Natural killer cell (primary cell): ENCODE data around the gene KIAA2012. TPM values are rescaled to one million over a fixed set of nuclear protein-coding genes. Genes with fewer than 3 reads are reported as not detected.
A peak's percentile ranks its signal among the peaks of the same experiment; 100 is the strongest.

Experiments used
- ATAC-seq, 3 donors: fragments of 150-1000 bp in 2 of 3; fragments of 200-7000 bp in 1 of 3; cut with Tn5 transposase; 1 replicate in 1 of 3; 2 replicates in 2 of 3; pipeline ENCODE4 v1.10.0; 2021; ENCODE audit warnings: mild to moderate bottlenecking in 2 of 3, moderate library complexity in 2 of 3
- DNase-seq, 2 donors: peaks; one replicate each; pipeline versions ENCODE4 v3.0.0 to v3.0.0-alpha.2; 2013 to 2021; ENCODE audit warnings: mixed read lengths in 1 of 2
- H3K27ac ChIP-seq: one replicate; pipeline ENCODE4 v1.5.1; 2013; ENCODE audit warnings: mild to moderate bottlenecking, low read length
- H3K27me3 ChIP-seq: one replicate; pipeline ENCODE4 v1.6.1; 2013; ENCODE audit warnings: low read length; ENCODE audit not compliant: control insufficient read depth, insufficient read depth
- H3K36me3 ChIP-seq: one replicate; pipeline ENCODE4 v1.6.1; 2013; ENCODE audit warnings: low read length; ENCODE audit not compliant: control insufficient read depth, insufficient read depth
- H3K4me1 ChIP-seq: one replicate; pipeline ENCODE4 v1.6.1; 2013; ENCODE audit warnings: low read length; ENCODE audit not compliant: control insufficient read depth, insufficient read depth
- H3K4me3 ChIP-seq: one replicate; pipeline ENCODE4 v1.5.1; 2013; ENCODE audit warnings: low read length
- H3K9me3 ChIP-seq: one replicate; pipeline ENCODE4 v1.6.1; 2013; ENCODE audit warnings: low read length; ENCODE audit not compliant: control insufficient read depth, insufficient read depth
- H3K27ac Mint-ChIP-seq, 2 donors: one replicate each; pipeline ENCODE4 v1.8.0; 2022; ENCODE audit warnings: mild to moderate bottlenecking in 2 of 2, mixed read lengths in 2 of 2, moderate library complexity in 1 of 2
- H3K27me3 Mint-ChIP-seq, 2 donors: one replicate each; pipeline ENCODE4 v1.8.0; 2022; ENCODE audit warnings: low read depth in 2 of 2, mixed read lengths in 2 of 2
- H3K36me3 Mint-ChIP-seq: one replicate; pipeline ENCODE4 v1.8.0; 2022; ENCODE audit warnings: mixed read lengths
- H3K4me1 Mint-ChIP-seq, 2 donors: one replicate each; pipeline ENCODE4 v1.8.0; 2022; ENCODE audit warnings: mixed read lengths in 2 of 2
- H3K4me3 Mint-ChIP-seq: one replicate; pipeline ENCODE4 v1.8.0; 2022; ENCODE audit warnings: mild to moderate bottlenecking, moderate library complexity, mixed read lengths
- H3K9me3 Mint-ChIP-seq, 2 donors: one replicate each; pipeline ENCODE4 v1.8.0; 2022; ENCODE audit warnings: mixed read lengths in 2 of 2
- CTCF ChIP-seq: fragments of 200-600 bp; IDR thresholded peaks from one replicate; pipeline ENCODE4 v1.8.0; 2022; ENCODE audit warnings: antibody characterized with exemption
- WGBS: methylation state at CpG from one replicate; pipeline ENCODE4 v1.1.7; 2013; ENCODE audit warnings: missing lambda C conversion rate; ENCODE audit not compliant: insufficient coverage; 5-methylcytosine and 5-hydroxymethylcytosine counted together
- intact Hi-C: fragments of 100-400 bp; cut with micrococcal nuclease; formaldehyde crosslinking; loops from one replicate; pipeline ENCODE4 v1.14.2; 2022
- total RNA-seq, 4 donors: library from RNA; stranded (reverse); fragments of 120-200 nt in 1 of 4; gene quantifications; one replicate each; pipeline versions ENCODE4 v1.2.3 to v1.2.4, GENCODE V29; 2013 to 2022

The KIAA2012 gene
- total RNA-seq, 3 donors from 2014 or later (not counting 1 experiment from before 2014, with no cell fraction given) = not detected

- H3K4me1 ChIP-seq = no peaks in the 10 kb centered on the region
- H3K27me3 Mint-ChIP-seq = peaks cover 0 to 6% of the 10 kb centered on the region in 2 donors
- no peak overlapping the region for H3K4me3 Mint-ChIP-seq
- TF ChIP-seq CTCF = no peak
- no peak overlapping the region for H3K27ac Mint-ChIP-seq
- H3K36me3 Mint-ChIP-seq = peaks cover under 1% of the 10 kb centered on the region
- no peaks in the 10 kb centered on the region for H3K9me3 ChIP-seq
- H3K27ac ChIP-seq = no peak overlapping the region
- ATAC-seq (no peak), DNase-seq (no peak)
- H3K4me1 Mint-ChIP-seq = peaks cover 9 to 11% of the 10 kb centered on the region in 2 donors
- H3K36me3 ChIP-seq = peaks cover 16% of the 10 kb centered on the region
- H3K27me3 ChIP-seq = no peaks in the 10 kb centered on the region
- H3K4me3 ChIP-seq = no peak overlapping the region
- H3K9me3 Mint-ChIP-seq = no peaks in the 10 kb centered on the region
- WGBS = 97% methylated on average over 20 of the region's 21 CpGs
- intact Hi-C loops = no loop called here
Observed at GRCh38 chr2:202201220-202202160, 128.4 kb downstream of the KIAA2012 start.

DNA sequence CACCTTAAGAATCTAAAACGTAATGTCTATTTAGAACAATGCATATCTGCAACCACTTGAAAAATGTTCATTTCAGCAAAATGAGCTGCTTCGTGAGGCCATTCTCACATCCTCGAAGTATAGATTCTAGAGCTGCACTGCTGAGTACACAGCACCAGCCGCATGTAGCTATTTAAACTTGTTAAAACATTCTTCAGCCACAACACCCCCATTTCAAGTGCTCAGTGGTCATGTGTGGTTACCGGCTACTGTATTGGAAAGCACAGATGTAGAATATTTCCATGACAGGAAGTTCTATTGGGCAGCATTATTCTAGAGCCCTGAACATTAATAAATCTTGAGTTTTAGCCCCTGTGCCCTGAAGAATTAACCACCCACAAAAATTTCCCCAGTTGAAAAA is 130.3 kb downstream of the KIAA2012 start:
- no peaks in the 10 kb centered on the region for H3K27me3 Mint-ChIP-seq
- no peak overlapping the region for H3K4me3 Mint-ChIP-seq
- DNase-seq = no peak
- Histone ChIP-seq H3K4me3 (no peak overlapping the region), H3K27me3 (no peaks in the 10 kb centered on the region), H3K36me3 (peaks cover 20% of the 10 kb centered on the region), H3K27ac (no peak overlapping the region), H3K9me3 (no peaks in the 10 kb centered on the region), H3K4me1 (no peaks in the 10 kb centered on the region)
- H3K4me1 Mint-ChIP-seq = peaks cover 9 to 11% of the 10 kb centered on the region in 2 donors
- TF ChIP-seq CTCF = no peak
- H3K27ac Mint-ChIP-seq = peak overlapping the region in 1 of 2 donors; percentile 2
- peak; percentile 44 to 70 (median 53) for ATAC-seq
- peaks cover 10% of the 10 kb centered on the region for H3K36me3 Mint-ChIP-seq
- 60% methylated on average over 5 of the region's 5 CpGs for WGBS
- intact Hi-C loops = no loop called here
- no peaks in the 10 kb centered on the region for H3K9me3 Mint-ChIP-seq

DNA sequence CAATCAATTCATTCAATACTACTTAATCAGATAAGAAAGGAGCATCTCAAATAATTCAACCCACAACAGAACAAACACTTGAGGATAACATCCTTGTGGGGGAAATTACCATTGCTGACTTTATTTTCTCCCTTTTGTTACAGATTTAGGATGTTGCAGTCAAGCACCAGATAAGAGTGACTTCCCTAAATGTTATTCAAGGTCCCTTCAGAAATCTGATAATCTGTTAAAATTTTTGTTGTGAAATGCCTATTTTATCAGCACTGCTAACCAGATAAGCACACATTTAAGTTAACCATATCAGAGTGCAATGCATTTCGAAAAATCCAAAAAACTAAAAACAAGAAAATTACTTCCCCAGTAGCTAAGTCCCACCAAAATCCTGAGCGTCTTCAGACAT is 131.8 kb downstream of the KIAA2012 start:
- H3K27me3 ChIP-seq = no peaks in the 10 kb centered on the region
- H3K9me3 ChIP-seq = no peaks in the 10 kb centered on the region
- intact Hi-C loops = no loop called here
- Mint-ChIP-seq H3K27me3 (no peaks in the 10 kb centered on the region), H3K4me1 (peaks cover 9 to 11% of the 10 kb centered on the region in 2 donors), H3K9me3 (no peaks in the 10 kb centered on the region), H3K4me3 (no peak overlapping the region), H3K27ac (no peak overlapping the region), H3K36me3 (peaks cover 10% of the 10 kb centered on the region)
- DNase-seq (no peak), ATAC-seq (peak in 1 of 3 donors; percentile 54)
- WGBS = 97% methylated on average over 2 of the region's 2 CpGs
- H3K4me3 ChIP-seq = no peak overlapping the region
- no peak for TF ChIP-seq CTCF
- no peaks in the 10 kb centered on the region for H3K4me1 ChIP-seq
- no peak overlapping the region for H3K27ac ChIP-seq
- H3K36me3 ChIP-seq = peaks cover 25% of the 10 kb centered on the region
